A204.1 (cell line): ENCODE measurements around the gene BRINP2.

Experiments used
- FAIRE-seq: peaks from 2 replicates; lab custom pipeline; 2012; peaks lifted over from hg19 to GRCh38; lab: Jason Lieb, UNC

Gene BRINP2

DNA sequence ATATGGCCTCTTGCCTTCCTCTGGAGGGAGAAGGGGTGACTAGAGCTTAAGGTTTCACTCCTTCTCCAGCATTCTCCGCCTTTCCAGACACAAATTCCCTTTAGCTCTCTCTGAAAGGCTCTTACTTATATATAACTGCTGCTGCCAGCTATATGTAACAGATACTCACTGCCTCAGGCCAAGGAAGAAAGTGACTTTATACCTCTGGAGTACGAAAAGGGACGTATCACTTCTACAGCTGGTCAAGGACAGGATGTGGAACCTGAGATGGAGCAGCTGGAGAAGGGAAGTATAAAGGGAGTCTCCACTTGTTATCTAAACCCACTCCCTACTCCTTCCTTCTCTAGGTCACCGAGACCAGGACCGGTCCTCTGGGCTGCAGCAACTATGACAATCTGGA, 102.4 kb downstream of the BRINP2 start:
- FAIRE-seq: no peak

GRCh38 chr1:177274687-177275211, 104.0 kb downstream of the BRINP2 start:
- no peak for FAIRE-seq

DNA sequence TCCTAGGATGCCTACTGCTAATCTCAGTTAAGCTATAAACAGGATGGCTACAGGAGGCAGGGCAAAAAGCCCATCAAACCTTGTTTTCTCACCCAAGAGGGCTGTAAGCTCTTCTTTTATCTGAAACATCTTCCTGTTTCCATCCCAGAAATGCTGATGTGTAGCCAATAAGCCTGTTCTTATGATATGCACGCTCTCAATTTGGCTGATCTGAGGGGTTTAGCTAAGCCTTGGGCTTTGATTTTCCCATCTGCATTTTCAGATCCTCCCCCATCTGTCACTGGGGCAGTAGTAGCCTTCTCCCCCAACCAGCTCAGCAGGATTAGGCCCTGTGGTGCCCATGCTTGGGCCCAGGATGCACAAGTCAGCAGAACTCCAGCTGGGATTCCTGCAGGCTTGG, 105.0 kb downstream of the BRINP2 start:
- no peak for FAIRE-seq

DNA sequence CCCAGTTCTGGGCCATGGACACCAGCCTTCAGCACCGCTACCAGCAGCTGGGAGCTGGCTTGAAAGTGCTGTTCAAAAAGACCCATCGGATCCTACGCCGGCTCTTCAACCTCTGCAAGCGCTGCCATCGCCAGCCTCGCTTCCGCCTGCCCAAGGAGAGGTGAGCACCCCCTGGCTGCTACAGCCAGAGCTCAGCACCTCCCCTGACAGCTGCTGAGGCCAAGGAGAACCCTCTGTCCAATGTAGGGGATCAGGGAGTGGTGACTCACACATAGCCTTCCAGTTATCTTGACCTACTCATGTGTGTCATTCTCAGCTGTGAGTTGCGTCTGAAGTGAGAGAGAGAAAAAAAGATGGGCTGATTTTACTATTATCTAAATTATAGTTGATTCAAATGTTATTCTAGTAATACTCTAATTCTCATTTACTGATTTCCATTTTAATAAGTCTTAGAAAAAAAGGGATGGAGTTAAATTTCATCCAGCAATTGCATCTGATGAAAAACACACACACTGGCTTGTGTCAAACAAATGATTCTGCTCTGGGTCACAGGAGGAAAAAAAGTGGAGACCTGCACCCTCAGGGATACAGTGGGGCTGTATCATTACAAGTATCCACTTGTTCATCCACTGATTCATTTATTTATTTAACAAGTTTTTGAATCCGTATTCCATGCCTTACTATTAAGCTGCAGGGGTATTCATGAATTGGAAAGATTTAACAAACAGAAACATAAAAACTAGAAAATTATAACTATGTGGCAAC, 108.0 kb downstream of the BRINP2 start:
- no peak for FAIRE-seq

DNA sequence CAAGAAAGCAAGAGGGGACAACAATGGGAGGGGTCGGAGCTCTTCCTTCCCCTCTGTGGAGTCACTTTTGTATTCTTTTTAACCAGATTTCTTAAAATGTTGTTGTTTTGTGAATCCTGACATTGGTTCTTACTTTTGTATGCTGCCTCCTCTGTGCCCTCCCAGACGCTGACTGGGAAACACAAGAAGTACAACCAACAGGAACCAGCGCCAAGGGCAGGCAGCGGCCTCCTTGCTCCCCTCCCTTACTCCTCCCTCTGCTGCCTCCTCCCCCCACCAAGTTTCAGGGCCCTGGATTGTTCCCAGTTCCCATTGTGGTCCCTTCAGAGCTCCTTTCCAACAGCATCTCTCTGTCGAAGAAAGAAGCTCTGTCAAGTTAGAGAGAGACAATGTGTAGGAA, 111.1 kb downstream of the BRINP2 start:
- no peak for FAIRE-seq

DNA sequence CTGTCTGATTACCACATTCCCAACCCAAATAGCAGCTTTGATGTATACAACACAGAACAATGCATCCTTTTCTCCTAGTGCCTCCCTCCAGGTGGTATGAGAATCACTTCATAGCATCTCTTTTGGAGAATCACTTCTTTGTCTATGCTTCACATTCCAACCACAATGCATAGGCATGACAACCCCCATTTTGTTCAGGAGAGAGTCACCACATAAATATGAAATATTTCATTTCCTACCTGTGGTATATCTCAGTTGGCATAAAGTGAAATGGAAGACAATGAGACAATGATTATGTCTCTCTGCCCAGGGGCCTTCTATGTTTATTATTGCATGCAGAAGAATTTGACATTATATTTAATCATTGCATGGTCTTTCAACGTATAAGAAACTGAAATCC, 112.2 kb downstream of the BRINP2 start:
- FAIRE-seq: no peak

DNA sequence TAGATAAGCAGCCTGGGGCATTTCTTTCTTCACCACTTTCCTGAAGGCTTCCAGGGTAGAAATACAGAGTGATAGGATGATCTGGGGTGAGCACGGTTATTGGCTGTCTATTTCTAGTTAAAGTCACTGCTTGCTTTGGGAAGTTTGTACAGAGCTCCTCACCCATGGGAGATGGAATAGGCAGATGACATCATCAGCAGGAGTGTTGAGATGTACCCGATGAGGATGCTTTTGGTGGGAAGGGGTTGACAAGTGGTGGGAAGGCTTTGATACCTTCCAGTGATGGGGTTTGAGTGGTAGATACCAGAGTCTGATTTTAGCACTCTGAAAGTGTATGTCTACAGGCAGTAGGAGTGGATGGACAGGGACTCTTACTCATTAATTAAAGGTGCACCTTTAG, 112.6 kb downstream of the BRINP2 start:
- FAIRE-seq: no peak

DNA sequence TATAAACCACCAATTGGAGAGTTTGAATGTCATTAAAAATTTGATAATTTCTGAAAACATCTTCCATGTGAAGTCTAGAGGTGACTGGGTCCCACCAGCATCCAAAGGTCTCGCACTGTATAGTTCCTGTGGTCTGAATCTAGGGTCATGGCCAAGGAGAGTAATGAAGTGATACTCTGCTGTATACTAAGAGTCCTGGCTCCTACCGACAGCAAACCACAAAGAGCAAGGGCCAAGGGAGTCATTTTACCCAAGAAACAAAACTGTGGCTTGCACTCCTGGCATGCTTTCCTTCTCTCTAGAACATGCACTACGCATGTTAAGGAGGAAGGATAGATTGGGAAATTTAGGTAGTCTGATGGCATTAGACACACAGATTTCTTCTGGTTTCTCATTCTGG, 115.6 kb downstream of the BRINP2 start:
- FAIRE-seq: no peak

GRCh38 chr1:177287270-177287669, 116.5 kb downstream of the BRINP2 start:
- no peak for FAIRE-seq

- no peak for FAIRE-seq
Observed at GRCh38 chr1:177287994-177288393, 117.2 kb downstream of the BRINP2 start.

- no peak for FAIRE-seq
Observed at GRCh38 chr1:177289532-177289931, 118.8 kb downstream of the BRINP2 start.

GRCh38 chr1:177300431-177300830, 129.7 kb downstream of the BRINP2 start:
- no peak for FAIRE-seq

DNA sequence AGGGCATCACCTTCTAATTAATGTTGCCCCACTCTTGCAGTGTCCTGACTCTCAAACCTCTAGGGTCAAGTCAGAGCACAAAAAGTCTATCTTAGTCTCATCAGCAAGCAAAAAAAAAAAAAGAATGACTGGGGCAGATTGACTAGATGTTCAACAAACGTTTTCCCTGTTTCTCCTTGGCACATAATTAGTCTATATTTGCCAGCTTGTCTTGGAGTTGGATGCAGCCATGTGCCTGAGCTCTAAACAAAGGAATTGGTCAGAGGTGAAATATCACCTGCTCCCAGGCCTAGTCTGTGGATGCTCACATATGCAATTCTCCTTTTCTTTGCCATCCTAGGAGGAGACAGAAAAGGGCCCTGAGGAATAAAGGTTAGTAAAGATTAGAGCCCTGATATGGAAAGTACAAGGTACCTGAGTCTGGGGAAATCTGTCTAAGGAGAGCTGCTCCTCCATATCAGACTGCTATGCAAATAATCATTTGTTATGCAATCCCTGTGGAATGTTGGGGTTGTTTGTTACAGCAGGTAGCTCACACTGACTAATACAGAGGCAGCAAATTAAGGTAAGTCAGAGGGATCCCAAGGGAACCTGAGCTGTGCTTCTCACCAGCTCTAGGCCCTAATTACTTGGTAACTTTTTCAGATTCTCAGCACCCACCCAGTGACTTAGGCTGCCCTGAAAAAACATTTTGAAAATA, 130.8 kb downstream of the BRINP2 start:
- FAIRE-seq: no peak

GRCh38 chr1:177302357-177303044, 131.7 kb downstream of the BRINP2 start:
- FAIRE-seq: no peak

GRCh38 chr1:177305040-177306018, 134.6 kb downstream of the BRINP2 start:
- no peak for FAIRE-seq

DNA sequence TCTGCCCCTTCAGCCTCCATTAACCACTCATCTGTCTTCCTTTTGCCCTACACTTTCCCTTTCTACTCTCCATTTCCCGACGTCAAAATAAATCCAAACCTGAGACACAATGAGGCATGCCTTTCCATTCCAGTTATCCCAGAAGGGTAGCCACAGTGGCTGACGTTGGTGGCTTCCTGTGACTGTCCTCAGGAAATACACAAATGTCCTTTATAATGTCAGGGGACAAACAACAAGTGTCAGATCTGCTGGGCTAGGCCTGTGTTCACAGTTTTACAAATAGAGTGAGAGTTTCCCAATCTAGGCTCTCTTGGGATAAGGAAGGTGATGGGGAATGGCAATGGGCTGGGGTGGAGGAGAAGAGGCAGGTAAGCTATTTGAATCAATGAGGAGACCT, 135.3 kb downstream of the BRINP2 start:
- no peak for FAIRE-seq

- no peak for FAIRE-seq
Observed at GRCh38 chr1:177306981-177307380, 136.2 kb downstream of the BRINP2 start.

DNA sequence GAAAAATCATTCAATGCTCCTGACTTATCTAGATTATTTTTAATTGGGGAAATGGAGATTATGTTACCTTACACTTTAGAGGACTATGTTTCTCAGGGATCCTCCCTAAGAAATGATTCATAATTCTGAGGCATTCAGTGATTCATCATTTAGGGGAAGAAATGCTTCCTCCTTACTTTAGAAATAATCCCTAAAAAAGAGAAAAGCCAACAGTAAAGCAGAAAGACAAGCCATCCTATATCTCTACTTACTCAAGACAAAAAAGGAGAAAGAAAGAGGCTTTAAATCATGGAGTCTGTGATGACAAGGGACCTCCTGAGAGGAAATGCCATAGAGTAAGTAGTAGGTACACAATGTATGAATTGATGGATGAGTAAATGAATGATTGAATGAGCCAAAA, 137.0 kb downstream of the BRINP2 start:
- no peak for FAIRE-seq

DNA sequence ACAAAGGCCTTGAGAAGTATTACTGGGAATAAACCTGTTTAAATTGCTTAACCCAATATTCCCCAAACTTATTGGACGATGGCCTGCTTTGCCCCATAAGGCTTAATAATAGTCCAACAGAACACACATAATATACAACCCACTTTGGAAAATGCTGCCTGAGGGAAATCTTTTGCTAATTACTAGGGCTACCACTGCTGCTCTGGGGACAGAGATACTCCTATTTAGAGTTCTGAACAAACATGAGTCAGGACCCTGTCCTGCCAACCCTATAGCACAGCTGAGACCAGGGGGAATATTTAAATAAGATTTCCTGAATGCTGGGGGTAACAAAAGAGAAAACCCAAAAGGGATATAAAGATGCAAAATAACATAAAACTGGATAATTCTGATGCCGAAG, 139.1 kb downstream of the BRINP2 start:
- FAIRE-seq: no peak

- FAIRE-seq: no peak
Observed at GRCh38 chr1:177310326-177310725, 139.6 kb downstream of the BRINP2 start.

DNA sequence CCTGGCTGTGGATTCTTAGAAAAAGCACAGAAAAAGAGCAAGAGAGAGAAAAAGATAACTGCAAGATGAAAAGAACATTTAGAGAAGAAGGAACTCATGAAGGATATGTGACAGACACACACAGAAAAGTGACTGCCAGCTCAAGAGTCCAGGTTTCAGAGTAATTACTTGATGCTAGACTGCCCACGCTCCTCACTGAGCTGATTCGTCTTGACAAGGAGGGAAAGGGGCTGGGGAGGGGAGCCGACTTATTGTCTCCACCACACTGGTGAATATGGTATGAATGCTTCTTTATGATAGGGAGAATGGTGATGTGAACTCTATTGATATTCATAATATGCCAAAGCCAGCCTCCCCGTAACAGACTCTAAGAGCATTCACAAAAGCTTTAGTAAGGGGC, 140.4 kb downstream of the BRINP2 start:
- FAIRE-seq: no peak

DNA sequence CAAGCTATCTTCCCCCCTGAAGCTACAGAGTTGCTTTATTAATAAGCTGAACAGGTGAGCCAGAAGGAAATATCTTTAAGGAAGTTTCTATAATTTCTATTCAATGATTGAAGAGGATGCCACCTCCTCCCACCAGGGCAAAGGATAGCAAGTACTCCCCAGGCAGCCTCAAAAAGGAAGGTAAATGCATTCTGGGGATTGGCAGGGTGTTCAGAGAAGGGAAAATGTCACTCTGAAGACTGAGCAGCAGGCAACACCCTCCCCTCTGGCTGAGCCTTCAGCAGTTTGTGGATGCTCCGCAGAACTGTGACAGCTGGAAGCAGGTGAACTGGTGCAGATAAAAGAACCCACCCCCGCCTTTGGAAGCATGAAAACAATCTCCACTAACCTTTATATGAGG, 140.8 kb downstream of the BRINP2 start:
- no peak for FAIRE-seq
